Panc1 (cell line): ENCODE results near the gene DNAJC5G. TPM values are rescaled to one million over a fixed set of nuclear protein-coding genes. Genes with fewer than 3 reads are reported as not detected.

Experiments used
- ATAC-seq: fragments of 200-7000 bp; cut with Tn5 transposase; 2 replicates; pipeline ENCODE4 v1.9.1; 2020; ENCODE audit warnings: mild to moderate bottlenecking, moderate library complexity
- BruUV-seq: library from RNA; stranded (reverse); fragments of 400-500 nt; replicated peaks from 2 replicates; lab custom pipeline; 2021; lab: Mats Ljungman, UMichigan
- CTCF ChIA-PET: fragments of 300-600 bp; sonication (Branson Sonifier 250); formaldehyde crosslinking; loops from one replicate; lab custom pipeline; 2022; ENCODE audit warnings: antibody characterized with exemption; lab: Charles Lee
- POLR2A ChIA-PET: fragments of 300-600 bp; sonication (Branson Sonifier 250); formaldehyde crosslinking; loops from one replicate; lab custom pipeline; 2022; ENCODE audit warnings: antibody characterized with exemption; lab: Charles Lee
- DNase-seq: peaks from one replicate; pipeline ENCODE4 v3.0.0-alpha.2; 2010; ENCODE audit warnings: low read depth, low spot score
- H3K27ac ChIP-seq: 2 replicates; pipeline ENCODE4 v1.5.1; 2011; ENCODE audit warnings: mild to moderate bottlenecking, low read length, inconsistent platforms
- H3K27me3 ChIP-seq: fragments of 200-500 bp; sonication (Bioruptor generic); 2 replicates; pipeline ENCODE4 v1.6.0; 2014; ENCODE audit warnings: low read length, inconsistent platforms; ENCODE audit not compliant: control insufficient read depth, insufficient read depth
- H3K36me3 ChIP-seq: fragments of 200-500 bp; sonication (Bioruptor generic); 2 replicates; pipeline ENCODE4 v1.5.1; 2014; ENCODE audit warnings: inconsistent platforms, mild to moderate bottlenecking, low read length, moderate library complexity; ENCODE audit not compliant: control insufficient read depth, insufficient read depth
- H3K4me1 ChIP-seq: 2 replicates; pipeline ENCODE4 v1.5.1; 2011; ENCODE audit warnings: inconsistent platforms, mild to moderate bottlenecking, low read length, moderate library complexity; ENCODE audit not compliant: control insufficient read depth, insufficient read depth
- H3K4me3 ChIP-seq, 2 experiments: 2 replicates each; pipeline ENCODE4 v1.5.1; 2011 to 2012; ENCODE audit warnings: low read depth in 2 of 2, low read length in 2 of 2, mild to moderate bottlenecking in 2 of 2, inconsistent platforms in 1 of 2, moderate library complexity in 1 of 2
- H3K9me3 ChIP-seq: fragments of 200-500 bp; sonication (Bioruptor generic); 2 replicates; pipeline ENCODE4 v1.5.1; 2014; ENCODE audit warnings: low read depth, mild to moderate bottlenecking, inconsistent platforms, low read length, moderate library complexity; ENCODE audit not compliant: control insufficient read depth, insufficient read depth
- CTCF ChIP-seq: fragments of 450-650 bp; IDR thresholded peaks from 2 replicates; pipeline ENCODE4 v1.5.1; 2017; ENCODE audit warnings: mild to moderate bottlenecking
- POLR2AphosphoS5 ChIP-seq: IDR thresholded peaks from 2 replicates; pipeline ENCODE4 v1.6.1; 2012; ENCODE audit warnings: mild to moderate bottlenecking, low read depth, low read length, moderate library complexity
- REST ChIP-seq, 2 experiments: IDR thresholded peaks; 2 replicates each; pipeline ENCODE4 v1.6.1; 2011 to 2012; ENCODE audit warnings: low read depth in 2 of 2, control low read depth in 1 of 2, low read length in 1 of 2, mild to moderate bottlenecking in 1 of 2, moderate library complexity in 1 of 2; ENCODE audit not compliant: insufficient read depth in 1 of 2
- SIN3A ChIP-seq: IDR thresholded peaks from 2 replicates; pipeline ENCODE4 v1.6.1; 2012; ENCODE audit warnings: low read depth, mild to moderate bottlenecking, low read length, moderate library complexity, borderline replicate concordance; ENCODE audit not compliant: insufficient read depth
- TCF7L2 ChIP-seq: IDR thresholded peaks from 2 replicates; pipeline ENCODE4 v1.6.1; 2011; ENCODE audit warnings: mild to moderate bottlenecking, low read depth, low read length, inconsistent platforms
- in situ Hi-C: cut with HindIII; loops from 2 replicates; pipeline ENCODE4 v1.10.0; 2016; ENCODE audit warnings: low sequenced_read_pairs, low pct_unique_long_range_greater_than_20kb
- intact Hi-C: fragments of 100-400 bp; cut with micrococcal nuclease; formaldehyde crosslinking; loops from one replicate; pipeline ENCODE4 v1.10.0; 2022; ENCODE audit not compliant: unreplicated experiment
- total RNA-seq: library from RNA; stranded (reverse); gene quantifications from one replicate; pipeline ENCODE4 v1.2.1, GENCODE V29; 2021; ENCODE audit not compliant: unreplicated experiment

Gene DNAJC5G
- total RNA-seq, 1 experiment from 2014 or later, result not detected

GRCh38 chr2:27227501-27227900, 47.7 kb upstream of the DNAJC5G start:
- no peak for TF ChIP-seq REST (IDR thresholded peaks at IDR 0.05; ENCODE audit: insufficient read depth in 1 of 2, low read depth in 2 of 2, low read length in 1 of 2)
- TF ChIP-seq CTCF, result no peak
- no peak for TF ChIP-seq SIN3A
- TF ChIP-seq TCF7L2, result no peak
- TF ChIP-seq POLR2AphosphoS5, result no peak
- Histone ChIP-seq H3K4me3 (no peak overlapping the region), H3K27me3 (no peaks in the 10 kb centered on the region), H3K27ac (no peak overlapping the region), H3K36me3 (peaks cover 29% of the 10 kb centered on the region), H3K4me1 (no peaks in the 10 kb centered on the region), H3K9me3 (no peaks in the 10 kb centered on the region)
- ChIA-PET CTCF (no interaction called here), POLR2A (no interaction called here)
- DNase-seq (no peak), ATAC-seq (no peak)
- no TSS peak for BruUV-seq
- intact Hi-C loops, result no loop called here
- in situ Hi-C loops, result no loop called here

GRCh38 chr2:27231921-27232320, 43.3 kb upstream of the DNAJC5G start:
- no TSS peak for BruUV-seq
- no peak for ATAC-seq
- in situ Hi-C loops, result no loop called here

More at GRCh38 chr2:27231921-27232320, 43.3 kb upstream of the DNAJC5G start:
- no peak for DNase-seq
- Histone ChIP-seq H3K9me3 (no peaks in the 10 kb centered on the region), H3K27ac (no peak overlapping the region), H3K36me3 (peaks cover 47% of the 10 kb centered on the region), H3K4me1 (no peaks in the 10 kb centered on the region), H3K27me3 (no peaks in the 10 kb centered on the region), H3K4me3 (no peak overlapping the region)
- intact Hi-C loops, result no loop called here
- TF ChIP-seq CTCF (no peak), POLR2AphosphoS5 (no peak), REST (IDR thresholded peaks at IDR 0.05; ENCODE audit: insufficient read depth in 1 of 2, low read depth in 2 of 2, low read length in 1 of 2) (no peak), TCF7L2 (no peak), SIN3A (no peak)
- ChIA-PET POLR2A (no interaction called here), CTCF (no interaction called here)
